Measurements from ENCODE around the gene PLCG2.

Gene PLCG2

GRCh38 chr16:81881228-81881627 lies 102.1 kb downstream of the PLCG2 start:
- no peak for DNase-seq

GRCh38 chr16:81882559-81882958 lies 103.5 kb downstream of the PLCG2 start:
- no peak for DNase-seq

GRCh38 chr16:81883235-81883634 lies 104.1 kb downstream of the PLCG2 start:
- DNase-seq = no peak

- no peak for DNase-seq
These were observed 107.0 kb downstream of the PLCG2 start for GRCh38 chr16:81885976-81886586.

- DNase-seq = no peak
These were observed 109.7 kb downstream of the PLCG2 start for GRCh38 chr16:81888520-81889394.

- no peak for DNase-seq
These were observed 112.8 kb downstream of the PLCG2 start for GRCh38 chr16:81891736-81892364.

GRCh38 chr16:81894592-81894991 lies 115.5 kb downstream of the PLCG2 start:
- no peak for DNase-seq

- DNase-seq = no peak
These were observed 117.8 kb downstream of the PLCG2 start for GRCh38 chr16:81896902-81897301.

GRCh38 chr16:81899601-81900000 lies 120.5 kb downstream of the PLCG2 start:
- no peak for DNase-seq

- DNase-seq = no peak
These were observed 120.9 kb downstream of the PLCG2 start for GRCh38 chr16:81900014-81900413.

GRCh38 chr16:81900456-81900855 lies 121.4 kb downstream of the PLCG2 start:
- DNase-seq = no peak

- DNase-seq = no peak
These were observed 122.4 kb downstream of the PLCG2 start for GRCh38 chr16:81901484-81901883.

- DNase-seq = no peak
These were observed 122.9 kb downstream of the PLCG2 start for GRCh38 chr16:81902025-81902424.

- DNase-seq = no peak
These were observed 125.2 kb downstream of the PLCG2 start for GRCh38 chr16:81904320-81904719.

GRCh38 chr16:81905277-81905676 lies 126.2 kb downstream of the PLCG2 start:
- DNase-seq = no peak

- no peak for DNase-seq
These were observed 128.6 kb downstream of the PLCG2 start for GRCh38 chr16:81907681-81908080.

- no peak for DNase-seq
These were observed 129.6 kb downstream of the PLCG2 start for GRCh38 chr16:81908466-81909262.

- DNase-seq = no peak
These were observed 131.3 kb downstream of the PLCG2 start for GRCh38 chr16:81910366-81910885.

GRCh38 chr16:81912395-81912794 lies 133.3 kb downstream of the PLCG2 start:
- DNase-seq = no peak

GRCh38 chr16:81913222-81913621 lies 134.1 kb downstream of the PLCG2 start:
- no peak for DNase-seq

- no peak for DNase-seq
These were observed 138.3 kb downstream of the PLCG2 start for GRCh38 chr16:81917375-81917774.

- DNase-seq = no peak
These were observed 139.8 kb downstream of the PLCG2 start for GRCh38 chr16:81918927-81919326.

- DNase-seq = no peak
These were observed 141.4 kb downstream of the PLCG2 start for GRCh38 chr16:81920498-81920897.

All from NCI-H526 treated with DMSO at 0.1 percent for 48 hours (cell line).